HG02938 (cell line): ENCODE data around the gene UBASH3B.
A peak's percentile ranks its signal among the peaks of the same experiment; 100 is the strongest.
"Not testable (repeated sequence)": the region's sequence is repeated elsewhere in the genome, so short reads cannot be mapped to it uniquely, and the experiment has no call there.

Source experiments
- ATAC-seq: cut with Tn5 transposase; IDR thresholded peaks from one replicate; pipeline ENCODE4 v1.9.1; 2021; ENCODE audit warnings: mild to moderate bottlenecking, moderate library complexity; ENCODE audit not compliant: unreplicated experiment

UBASH3B gene

DNA sequence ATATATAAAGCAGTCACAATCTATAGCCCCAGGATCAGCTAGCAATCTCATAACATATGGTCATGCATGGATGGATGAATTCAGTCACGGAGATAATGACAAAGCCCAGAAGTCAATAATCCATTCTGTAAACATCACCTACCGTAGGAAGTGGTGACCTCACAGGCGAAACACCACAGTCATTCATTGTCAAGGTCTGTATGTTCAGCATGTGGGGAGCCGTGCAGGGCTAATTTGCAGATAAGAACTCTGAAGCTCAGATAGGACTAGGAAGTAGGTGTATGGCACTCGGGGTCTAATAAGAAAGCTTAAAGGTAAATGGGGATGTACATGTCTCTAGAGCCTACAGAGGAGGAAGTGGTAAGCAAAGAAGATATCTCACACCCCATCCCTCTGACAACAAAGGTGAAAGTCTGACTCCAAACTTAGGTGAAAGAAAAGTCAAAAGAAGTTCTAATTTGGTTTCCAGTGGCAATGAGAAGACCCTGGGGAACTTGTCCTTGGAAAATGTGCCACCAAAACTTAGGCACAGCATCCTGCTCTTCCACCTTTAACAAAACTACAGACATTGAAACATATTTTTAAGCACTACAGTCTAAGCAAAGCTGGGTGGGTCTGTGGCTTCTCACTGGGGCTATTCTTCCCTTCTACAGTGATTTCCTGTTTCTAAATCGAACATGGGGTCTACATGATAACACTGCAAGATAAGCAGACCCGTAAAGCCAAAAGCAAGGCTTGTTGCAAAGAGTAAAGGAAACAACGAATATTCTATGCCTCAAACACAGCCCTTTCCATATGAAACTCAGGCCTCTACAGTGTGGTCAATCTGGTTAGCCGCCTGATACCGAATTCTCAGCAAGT lies 188.0 kb downstream of the UBASH3B start:
- ATAC-seq, result peak; percentile 75

DNA sequence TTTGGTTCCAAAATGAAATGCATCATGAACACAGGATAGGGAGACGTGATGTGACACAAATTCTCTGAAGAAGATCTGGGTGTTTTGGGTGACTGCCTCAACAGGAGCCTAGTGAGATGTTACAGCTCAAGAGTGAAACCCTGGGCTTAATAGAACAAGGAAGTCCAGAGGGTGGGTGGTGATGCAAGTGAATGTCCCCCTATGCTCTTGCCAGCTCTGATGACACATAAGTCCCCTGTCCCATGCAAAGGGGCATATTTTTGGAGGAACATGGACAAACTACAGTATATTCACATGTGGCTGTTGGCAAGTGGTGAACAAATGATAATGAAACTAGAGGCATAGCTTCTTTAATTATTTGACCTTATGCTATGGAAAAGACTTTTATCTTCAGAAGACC lies 191.9 kb downstream of the UBASH3B start:
- no peak for ATAC-seq

DNA sequence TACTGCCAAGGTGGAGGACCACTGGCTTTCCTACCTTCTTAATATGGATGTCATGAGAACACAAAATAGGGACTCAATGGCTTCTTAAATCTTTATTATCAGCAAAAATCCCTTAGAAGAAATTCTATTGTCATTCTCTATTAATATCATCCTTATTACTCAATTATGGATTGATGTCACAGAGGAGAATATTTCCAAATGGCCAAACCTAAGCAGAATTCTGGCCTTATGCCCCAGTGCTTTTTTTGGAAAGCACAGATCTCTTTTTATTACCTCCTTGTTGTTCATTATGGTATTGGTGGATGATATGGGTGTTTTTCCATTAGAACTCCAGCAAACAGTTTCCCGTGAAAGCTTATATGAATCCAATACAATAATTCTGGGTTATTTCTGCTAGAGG lies 192.7 kb downstream of the UBASH3B start:
- no peak for ATAC-seq

DNA sequence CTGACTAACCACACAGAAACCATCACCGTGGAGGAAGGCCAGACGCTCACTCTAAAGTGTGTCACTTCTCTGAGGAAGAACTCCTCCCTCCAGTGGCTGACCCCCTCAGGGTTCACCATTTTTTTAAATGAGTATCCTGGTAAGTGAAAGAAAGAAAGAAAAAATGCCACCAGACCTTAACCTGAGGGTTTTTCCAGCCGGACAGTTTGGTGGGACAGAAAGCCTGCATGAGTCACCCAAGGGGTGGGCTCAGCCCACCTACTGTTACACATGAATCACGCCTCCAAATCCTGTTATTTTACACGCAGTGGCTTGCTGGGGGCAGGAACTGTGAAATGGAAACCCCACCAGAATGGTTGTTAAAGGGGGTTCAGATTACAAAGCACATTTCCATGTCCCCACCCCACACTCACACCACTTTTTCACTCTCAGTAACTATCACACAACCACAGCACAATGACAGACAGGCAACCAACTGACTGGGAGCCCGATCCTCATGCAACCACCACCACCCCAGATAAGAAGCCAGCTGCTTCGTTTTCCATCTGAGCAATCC lies 194.6 kb downstream of the UBASH3B start:
- ATAC-seq, result no peak

DNA sequence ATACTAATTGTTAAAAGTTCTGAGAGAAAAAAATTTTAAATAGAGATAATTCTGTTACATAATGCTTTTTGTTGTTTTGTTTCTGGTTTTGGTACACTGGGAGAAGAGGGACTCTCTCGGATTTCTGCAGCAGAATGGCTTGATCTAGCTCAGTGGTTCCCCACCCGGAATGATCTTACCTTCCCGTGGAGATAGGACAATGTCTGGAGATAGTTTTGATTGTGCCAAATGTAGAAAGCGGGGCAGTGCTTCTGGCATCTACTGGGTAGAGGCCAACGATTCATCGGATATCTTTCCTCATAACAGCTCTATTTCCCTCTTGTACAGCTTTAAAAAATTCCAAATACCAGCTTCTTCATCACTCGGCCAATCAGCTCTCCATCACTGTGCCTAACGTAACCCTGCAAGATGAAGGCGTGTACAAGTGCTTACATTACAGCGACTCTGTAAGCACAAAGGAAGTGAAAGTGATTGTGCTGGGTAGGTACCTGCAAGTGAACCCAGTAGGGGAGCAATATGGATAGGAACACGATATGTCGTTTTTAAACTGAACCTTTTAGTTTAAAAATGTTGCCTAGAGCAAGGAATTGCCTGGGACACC lies 195.9 kb downstream of the UBASH3B start:
- ATAC-seq, result peak; percentile 46

DNA sequence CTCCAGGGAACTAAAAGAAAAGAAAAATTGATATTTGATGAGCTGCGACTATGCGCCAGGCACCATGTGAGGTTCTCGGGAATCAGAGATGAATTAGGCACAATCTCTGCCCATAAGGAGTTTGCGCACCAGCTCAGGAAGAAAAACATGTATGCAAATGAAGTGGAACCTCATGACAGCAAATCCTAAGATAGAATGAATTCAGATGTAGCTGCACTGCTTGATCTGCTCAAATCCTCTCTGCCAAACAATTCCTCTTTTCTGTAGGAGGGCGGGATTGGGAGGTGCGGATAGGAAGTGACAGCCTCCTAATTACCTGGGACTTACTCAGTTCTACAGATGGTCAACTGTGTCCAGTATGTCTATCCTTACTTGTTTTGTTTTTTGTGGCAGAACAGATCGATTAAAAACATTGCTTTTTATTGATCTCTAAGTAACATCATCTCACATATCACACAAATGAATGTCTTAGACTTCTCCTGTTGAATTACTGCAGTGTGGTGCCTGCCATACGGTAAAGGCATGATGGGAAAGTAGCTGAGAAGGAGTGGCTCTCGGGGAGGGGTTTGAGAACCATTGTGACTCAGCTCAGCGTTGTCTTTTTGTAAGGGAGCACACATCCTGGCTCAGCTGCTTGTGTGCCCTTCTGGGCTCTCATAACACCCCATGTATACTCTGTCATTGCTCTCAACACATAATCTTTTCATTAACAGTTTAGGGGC lies 196.7 kb downstream of the UBASH3B start:
- ATAC-seq, result no peak

DNA sequence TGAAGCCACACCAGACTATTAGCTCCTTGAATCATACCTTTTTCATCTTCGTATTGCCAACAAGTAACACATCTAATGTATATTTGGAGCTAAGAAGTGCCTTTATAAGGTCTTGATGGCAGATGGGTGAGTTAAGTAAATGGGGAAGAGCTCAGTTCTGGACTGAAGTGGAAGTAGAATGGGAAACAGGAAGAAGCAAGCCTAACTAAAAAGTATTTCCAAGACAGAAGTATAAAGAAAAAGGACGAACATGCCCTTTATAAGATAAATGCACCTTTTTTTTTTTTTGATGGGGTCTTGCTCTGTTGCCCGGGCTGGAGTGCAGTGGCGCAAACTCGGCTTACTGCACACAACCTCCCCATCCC lies 197.3 kb downstream of the UBASH3B start:
- no peak for ATAC-seq

DNA sequence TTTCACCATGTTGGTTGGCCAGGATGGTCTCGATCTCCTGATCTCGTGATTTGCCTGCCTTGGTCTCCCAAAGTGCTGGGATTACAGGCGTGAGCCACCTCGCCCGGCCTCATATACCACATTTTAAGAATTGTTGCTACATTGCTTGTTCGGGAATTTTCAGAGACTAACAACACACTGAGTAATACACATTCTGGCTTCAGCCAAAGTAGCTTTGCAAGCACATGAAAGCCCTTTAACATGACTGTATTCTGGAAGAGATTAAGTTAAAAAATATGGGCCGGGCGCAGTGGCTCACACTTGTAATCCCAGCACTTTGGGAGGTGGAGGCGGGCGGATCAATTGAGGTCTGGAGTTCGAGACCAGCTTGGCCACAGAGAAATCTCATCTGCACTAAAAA lies 197.7 kb downstream of the UBASH3B start:
- ATAC-seq, result no peak

DNA sequence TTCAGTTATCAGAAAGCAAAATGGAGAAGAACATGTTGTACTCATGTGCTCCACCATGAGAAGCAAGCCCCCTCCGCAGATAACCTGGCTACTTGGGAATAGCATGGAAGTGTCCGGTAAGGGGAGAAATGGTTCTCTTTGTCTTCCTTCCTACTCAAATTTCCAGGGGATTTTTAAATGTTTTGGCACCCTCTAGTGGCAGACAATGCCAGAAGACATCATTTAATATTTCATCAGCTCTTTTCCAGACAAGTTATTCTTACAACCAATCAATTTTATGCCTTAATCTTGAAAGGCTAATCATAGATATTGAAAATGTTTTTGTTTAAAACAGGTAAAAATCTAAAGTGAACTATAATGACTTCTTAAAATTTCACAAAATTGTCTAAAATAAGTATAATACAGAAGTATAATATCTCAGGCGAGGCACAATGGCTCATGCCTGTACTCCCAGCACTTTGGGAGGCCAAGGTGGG lies 198.5 kb downstream of the UBASH3B start:
- no peak for ATAC-seq

DNA sequence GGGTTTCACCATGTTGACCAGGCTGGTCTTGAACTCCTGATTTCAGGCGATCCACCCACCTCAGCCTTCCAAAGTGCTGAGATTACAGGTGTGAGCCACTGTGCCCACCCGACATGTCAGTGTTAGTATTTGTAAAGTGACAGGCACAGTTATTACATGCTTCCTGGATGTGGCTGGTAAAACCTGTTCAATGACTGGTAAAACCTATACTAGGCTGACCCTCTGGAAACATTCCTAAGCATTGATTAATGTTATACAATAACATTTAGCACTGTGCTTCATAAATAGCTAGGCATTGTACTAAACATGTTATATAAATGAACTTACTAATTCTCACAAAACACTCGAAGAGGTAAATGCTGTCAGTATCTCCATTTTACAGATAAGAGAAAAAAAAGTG lies 206.1 kb downstream of the UBASH3B start:
- no peak for ATAC-seq

DNA sequence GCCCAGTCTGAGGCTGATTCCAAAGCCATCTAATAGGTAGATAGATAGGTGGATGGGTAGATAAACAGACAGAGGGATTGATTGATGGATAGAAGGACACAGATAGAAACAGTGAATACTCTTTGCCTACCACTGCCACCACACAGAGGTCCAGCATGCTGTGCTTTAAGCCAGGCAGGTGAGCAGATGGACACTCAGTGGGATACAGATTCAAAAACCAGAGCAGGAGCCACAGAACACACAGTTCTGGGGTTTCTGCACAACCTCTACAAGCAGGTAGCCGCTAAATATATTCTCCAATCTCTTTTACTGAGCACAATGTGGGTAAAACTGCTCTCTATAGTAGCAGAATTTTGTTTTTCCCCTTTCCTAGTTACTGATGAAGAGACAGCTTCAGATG lies 206.6 kb downstream of the UBASH3B start:
- ATAC-seq, result no peak

DNA sequence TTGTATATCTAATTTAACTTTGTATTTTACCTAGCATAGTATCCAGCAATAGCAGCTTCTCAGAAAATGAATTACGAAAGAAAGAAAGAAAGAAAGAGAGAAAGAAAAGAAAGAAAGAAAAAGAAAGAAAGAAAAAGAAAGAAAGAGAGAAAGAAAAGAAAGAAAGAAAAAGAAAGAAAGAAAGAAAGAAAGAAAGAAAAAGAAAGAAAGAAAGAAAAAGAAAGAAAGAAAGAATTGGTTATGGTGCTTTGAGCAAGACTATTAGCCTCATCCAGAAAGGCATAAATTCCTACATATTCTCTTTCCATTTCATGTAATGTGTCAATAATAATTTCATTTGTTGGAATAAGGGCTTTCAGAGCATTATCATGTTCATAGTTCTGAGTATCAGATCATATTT lies 207.6 kb downstream of the UBASH3B start:
- ATAC-seq, result not testable (repeated sequence)

DNA sequence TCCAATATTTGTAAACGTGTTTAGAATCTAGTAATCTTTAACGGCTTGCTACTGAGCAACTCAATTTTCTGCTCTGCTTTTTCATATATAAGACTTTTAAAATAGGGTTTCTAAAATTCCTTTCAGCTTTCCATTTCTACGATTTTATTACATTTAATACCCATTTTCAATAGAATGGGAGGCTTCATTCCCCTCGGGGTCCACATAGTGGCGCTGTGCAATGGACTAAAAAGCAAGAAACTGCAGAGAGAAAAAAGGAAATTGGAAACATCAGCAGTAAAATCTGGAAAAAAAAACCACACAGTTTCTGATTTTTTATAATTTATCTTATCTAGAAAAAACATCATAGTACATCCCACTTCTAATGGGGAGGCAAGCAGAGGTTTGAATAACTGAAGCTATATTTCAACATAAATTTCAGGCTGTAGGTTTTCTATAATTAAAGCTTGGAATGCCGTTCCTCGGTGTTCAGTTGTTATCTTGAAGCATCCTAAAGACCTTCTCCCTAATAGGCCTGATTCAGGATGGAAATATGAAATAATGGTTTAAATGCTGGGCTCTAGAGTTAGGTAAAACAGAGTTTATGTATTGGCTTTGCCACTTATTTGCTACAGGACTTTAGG lies 208.3 kb downstream of the UBASH3B start:
- ATAC-seq, result no peak
